Kasumi-1 (cell line): ENCODE data around the gene PLCD1.

Source experiments
- DNase-seq, 2 experiments: peaks; one replicate each; lab custom pipeline; 2025; lab: John Stamatoyannopoulos, UW

PLCD1 gene

GRCh38 chr3:37964146-37964545, 65.3 kb downstream of the PLCD1 start:
- no peak for DNase-seq

- no peak for DNase-seq
Observed at GRCh38 chr3:37963635-37964034, 65.8 kb downstream of the PLCD1 start.

GRCh38 chr3:37963016-37963415, 66.4 kb downstream of the PLCD1 start:
- DNase-seq = no peak

GRCh38 chr3:37961622-37962431, 67.6 kb downstream of the PLCD1 start:
- no peak for DNase-seq

GRCh38 chr3:37957539-37957936, 71.9 kb downstream of the PLCD1 start:
- DNase-seq = no peak
